HepG2 (cell line): ENCODE results near the gene ESRP2. TPM values are rescaled to one million over a fixed set of nuclear protein-coding genes. Genes with fewer than 3 reads are reported as not detected.
A peak's percentile ranks its signal among the peaks of the same experiment; 100 is the strongest.

ENCODE experiments used
- ATF7 ChIP-seq, 2 experiments: fragments of 450-650 bp in 1 of 2; sonication (generic) in 1 of 2; formaldehyde crosslinking in 1 of 2; IDR thresholded peaks; 2 replicates each; pipeline versions ENCODE4 v1.4.0 to v1.6.1; 2016 to 2020; ENCODE audit warnings: antibody characterized with exemption in 1 of 2, mild to moderate bottlenecking in 1 of 2, missing genetic modification reagents in 1 of 2
- CBFB ChIP-seq: sonication (generic); formaldehyde crosslinking; IDR thresholded peaks from 2 replicates; pipeline ENCODE4 v1.4.0; 2020; ENCODE audit warnings: missing genetic modification reagents
- ETV6 ChIP-seq: sonication (generic); formaldehyde crosslinking; conservative IDR thresholded peaks from 2 replicates; pipeline ENCODE4 v1.4.0; 2020; ENCODE audit warnings: missing genetic modification reagents
- GLMP ChIP-seq: sonication (generic); formaldehyde crosslinking; IDR thresholded peaks from 2 replicates; pipeline ENCODE4 v1.9.0; 2021; ENCODE audit warnings: missing genetic modification reagents, mild to moderate bottlenecking, borderline replicate concordance
- HNF1B ChIP-seq: sonication (generic); formaldehyde crosslinking; IDR thresholded peaks from 2 replicates; pipeline ENCODE4 v1.5.1; 2020; ENCODE audit warnings: mild to moderate bottlenecking, moderate library complexity, missing genetic modification reagents
- IKZF5 ChIP-seq: IDR thresholded peaks from 2 replicates; pipeline ENCODE4 v1.6.1; 2018; ENCODE audit warnings: missing genetic modification reagents, mild to moderate bottlenecking, missing compliant biosample characterization
- KLF15 ChIP-seq: sonication (generic); formaldehyde crosslinking; IDR thresholded peaks from 2 replicates; pipeline ENCODE4 v1.8.1; 2023; ENCODE audit warnings: borderline replicate concordance, mild to moderate bottlenecking, inconsistent platforms, missing genetic modification reagents, mixed read lengths
- MIXL1 ChIP-seq: IDR thresholded peaks from 2 replicates; pipeline ENCODE4 v1.6.1; 2016
- RBM39 ChIP-seq: fragments of 200-400 bp; formaldehyde crosslinking; IDR thresholded peaks from one replicate; pipeline ENCODE4 v1.6.1; 2018; ENCODE audit warnings: antibody characterized with exemption, mild to moderate bottlenecking, low read depth, low read length; ENCODE audit not compliant: poor library complexity, severe bottlenecking
- RFX1 ChIP-seq: fragments of 450-650 bp; IDR thresholded peaks from 2 replicates; pipeline ENCODE4 v1.6.1; 2017
- SETDB1 ChIP-seq: sonication (generic); formaldehyde crosslinking; IDR thresholded peaks from 2 replicates; pipeline ENCODE4 v1.5.1; 2020; ENCODE audit warnings: missing genetic modification reagents, mild to moderate bottlenecking, borderline replicate concordance
- SMAD1 ChIP-seq: sonication (generic); formaldehyde crosslinking; IDR thresholded peaks from 2 replicates; pipeline ENCODE4 v1.4.0; 2020; ENCODE audit warnings: missing genetic modification reagents, low read depth, mild to moderate bottlenecking, borderline replicate concordance
- ZC3H4 ChIP-seq: sonication (generic); formaldehyde crosslinking; IDR thresholded peaks from 2 replicates; pipeline ENCODE4 v1.4.0; 2020; ENCODE audit warnings: missing genetic modification reagents, borderline replicate concordance
- ZNF563 ChIP-seq: sonication (generic); formaldehyde crosslinking; IDR thresholded peaks from 2 replicates; pipeline ENCODE4 v1.8.0; 2022; ENCODE audit warnings: mild to moderate bottlenecking, moderate library complexity, missing genetic modification reagents
- ZNF589 ChIP-seq: sonication (generic); formaldehyde crosslinking; conservative IDR thresholded peaks from 2 replicates; pipeline ENCODE4 v1.8.0; 2022; ENCODE audit warnings: mild to moderate bottlenecking, moderate library complexity, missing genetic modification reagents
- ZNF773 ChIP-seq: sonication (generic); formaldehyde crosslinking; IDR thresholded peaks from 2 replicates; pipeline ENCODE4 v1.4.0; 2020; ENCODE audit warnings: missing genetic modification reagents, borderline replicate concordance
- ZNF775 ChIP-seq: sonication (generic); formaldehyde crosslinking; IDR thresholded peaks from 2 replicates; pipeline ENCODE4 v1.4.0; 2020; ENCODE audit warnings: missing genetic modification reagents, mild to moderate bottlenecking, moderate library complexity, borderline replicate concordance
- ZNF782 ChIP-seq: sonication (generic); formaldehyde crosslinking; IDR thresholded peaks from 2 replicates; pipeline ENCODE4 v1.4.0; 2020; ENCODE audit warnings: missing genetic modification reagents, mild to moderate bottlenecking, borderline replicate concordance
- ZNF816 ChIP-seq: sonication (generic); formaldehyde crosslinking; IDR thresholded peaks from 2 replicates; pipeline ENCODE4 v1.8.0; 2022; ENCODE audit warnings: missing genetic modification reagents, mild to moderate bottlenecking, borderline replicate concordance
- ZNF83 ChIP-seq: sonication (generic); formaldehyde crosslinking; IDR thresholded peaks from 2 replicates; pipeline ENCODE4 v1.4.0; 2020; ENCODE audit warnings: missing genetic modification reagents, mild to moderate bottlenecking, borderline replicate concordance
- ZNF879 ChIP-seq: sonication (generic); formaldehyde crosslinking; IDR thresholded peaks from 2 replicates; pipeline ENCODE4 v1.8.1; 2023; ENCODE audit warnings: missing genetic modification reagents
- ZSCAN31 ChIP-seq: sonication (generic); formaldehyde crosslinking; IDR thresholded peaks from 2 replicates; pipeline ENCODE4 v1.5.0; 2020; ENCODE audit warnings: low read depth, mild to moderate bottlenecking, missing genetic modification reagents
- polyA plus RNA-seq, 8 experiments: library from polyadenylated mRNA; depleted of rRNA in 3 of 8; stranded (reverse) in 7 of 8; unstranded in 1 of 8; fragments of >200 nt; fragmentation: Illumina TruSeq in 4 of 8; extraction: Trizol in 4 of 8; gene quantifications; 2 replicates each; pipeline versions ENCODE4 v1.2.1 to v1.2.3, GENCODE V29; 2011 to 2016; ENCODE audit warnings: low read depth in 4 of 8, missing spikeins in 1 of 8, mixed read lengths in 1 of 8; ENCODE audit not compliant: insufficient read depth in 1 of 8
- total RNA-seq, 5 experiments: library from RNA; depleted of rRNA; stranded (reverse); fragments of >200 nt; fragmentation: Illumina TruSeq; extraction: Trizol; gene quantifications; 2 replicates each; pipeline ENCODE4 v1.2.3, GENCODE V29; 2016; ENCODE audit warnings: low read depth in 1 of 5
- TF ChIP-seq, protein P1 (sequence below): sonication (generic); formaldehyde crosslinking; IDR thresholded peaks from 2 replicates; pipeline ENCODE4 v1.9.0; 2022; ENCODE audit warnings: low read depth, missing genetic modification reagents
- TF ChIP-seq, protein P2 (sequence below): sonication (generic); formaldehyde crosslinking; IDR thresholded peaks from 2 replicates; pipeline ENCODE4 v1.8.1; 2023; ENCODE audit warnings: missing genetic modification reagents, mild to moderate bottlenecking, borderline replicate concordance

The ESRP2 gene
- total and polyA plus RNA-seq, 2 of the 13 experiments (the other 11 are each of a cell fraction or from before 2014, with no cell fraction given), result 21.1 to 32.4 TPM

GRCh38 chr16:68281368-68282063, 45.6 kb upstream of the ESRP2 start (continued):
- TF ChIP-seq ZNF782 (CRISPR knock-in tag), result peak; percentile 44; the same call in 1 of the 2 replicates
- no peak for TF ChIP-seq ZNF83
- no peak for TF ChIP-seq ZNF589 (CRISPR knock-in tag)
- TF ChIP-seq ETV6 (CRISPR knock-in tag), result no peak
- TF ChIP-seq ZNF879, result no peak
- peak; percentile 95 for TF ChIP-seq IKZF5 (CRISPR knock-in tag)
- no peak; the same call in 1 of the 2 replicates for TF ChIP-seq KLF15
- TF ChIP-seq, protein P1, sequence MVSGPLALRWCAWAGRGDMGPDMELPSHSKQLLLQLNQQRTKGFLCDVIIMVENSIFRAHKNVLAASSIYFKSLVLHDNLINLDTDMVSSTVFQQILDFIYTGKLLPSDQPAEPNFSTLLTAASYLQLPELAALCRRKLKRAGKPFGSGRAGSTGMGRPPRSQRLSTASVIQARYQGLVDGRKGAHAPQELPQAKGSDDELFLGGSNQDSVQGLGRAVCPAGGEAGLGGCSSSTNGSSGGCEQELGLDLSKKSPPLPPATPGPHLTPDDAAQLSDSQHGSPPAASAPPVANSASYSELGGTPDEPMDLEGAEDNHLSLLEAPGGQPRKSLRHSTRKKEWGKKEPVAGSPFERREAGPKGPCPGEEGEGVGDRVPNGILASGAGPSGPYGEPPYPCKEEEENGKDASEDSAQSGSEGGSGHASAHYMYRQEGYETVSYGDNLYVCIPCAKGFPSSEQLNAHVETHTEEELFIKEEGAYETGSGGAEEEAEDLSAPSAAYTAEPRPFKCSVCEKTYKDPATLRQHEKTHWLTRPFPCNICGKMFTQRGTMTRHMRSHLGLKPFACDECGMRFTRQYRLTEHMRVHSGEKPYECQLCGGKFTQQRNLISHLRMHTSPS (CRISPR knock-in tag), result peak; percentile 48; the same call in 1 of the 2 replicates
- no peak for TF ChIP-seq ZC3H4 (CRISPR knock-in tag)
- no peak; the same call in 1 of the 2 replicates for TF ChIP-seq ZNF816 (CRISPR knock-in tag)
- peak; percentile 82 for TF ChIP-seq MIXL1 (CRISPR knock-in tag)
- no peak for TF ChIP-seq ATF7 (IDR thresholded peaks at IDR 0.05)
- no peak for TF ChIP-seq ATF7 (CRISPR knock-in tag; IDR thresholded peaks at IDR 0.05)
- TF ChIP-seq SETDB1, result no peak
- peak; percentile 89; the same call in 1 of the 2 replicates for TF ChIP-seq ZNF775 (CRISPR knock-in tag)
- no peak for TF ChIP-seq RFX1
- TF ChIP-seq CBFB, result peak; percentile 77; the same call in 1 of the 2 replicates
- no peak; the same call in 1 of the 2 replicates for TF ChIP-seq SMAD1
- TF ChIP-seq ZNF773 (CRISPR knock-in tag), result no peak
- TF ChIP-seq HNF1B, result peak; percentile 96
- TF ChIP-seq ZSCAN31, result peak; percentile 73; the same call in 1 of the 2 replicates
- no peak for TF ChIP-seq ZNF563 (CRISPR knock-in tag)
- TF ChIP-seq, protein P2, sequence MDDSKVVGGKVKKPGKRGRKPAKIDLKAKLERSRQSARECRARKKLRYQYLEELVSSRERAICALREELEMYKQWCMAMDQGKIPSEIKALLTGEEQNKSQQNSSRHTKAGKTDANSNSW (CRISPR knock-in tag), result no peak
- no peak for TF ChIP-seq GLMP (CRISPR knock-in tag)
- TF ChIP-seq RBM39, result no peak
